Measurements from ENCODE around the gene FARP2.
"Not testable (repeated sequence)": the region's sequence is repeated elsewhere in the genome, so short reads cannot be mapped to it uniquely, and the experiment has no call there.

The FARP2 gene

DNA sequence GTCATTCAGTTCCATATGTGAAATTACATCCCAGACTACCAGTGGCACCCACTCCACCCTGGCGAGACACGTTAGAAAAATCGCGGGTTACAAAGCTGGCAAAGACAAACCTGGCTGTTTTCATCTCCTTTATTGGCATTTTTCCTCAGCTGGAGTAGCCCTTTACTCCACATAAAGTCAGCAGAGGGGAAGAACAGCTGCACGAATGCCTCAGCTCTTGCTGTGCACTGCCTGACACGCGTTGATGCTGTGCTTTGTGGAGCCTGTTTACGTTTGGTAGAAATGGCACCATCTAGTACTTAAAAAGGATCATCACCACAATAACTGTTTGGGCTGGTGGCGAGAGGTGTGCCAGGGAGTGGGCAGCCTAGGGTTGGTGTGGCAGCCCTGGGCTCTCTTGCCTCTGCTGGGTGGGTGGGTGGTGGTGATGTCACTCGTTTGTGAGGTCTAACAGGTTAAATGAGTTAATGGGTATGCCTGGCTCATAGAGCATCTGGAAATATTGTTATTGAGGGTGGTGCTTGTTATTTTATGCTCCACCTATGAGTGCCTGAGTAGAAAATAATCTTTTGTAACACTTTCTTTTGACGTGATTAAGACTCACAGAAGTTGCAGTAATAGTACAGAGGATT lies 16.4 kb downstream of the FARP2 start:
- Histone ChIP-seq H3F3A (ENCODE audit: low read depth) (no peaks in the 10 kb centered on the region), H3K79me2 (ENCODE audit: insufficient read depth, low read length) (no peaks in the 10 kb centered on the region; the same call in 1 of the 2 replicates), H3K4me3 (ENCODE audit: low read length, poor library complexity, severe bottlenecking) (no peak overlapping the region), H4K20me1 (ENCODE audit: insufficient read depth, low read length, poor library complexity, severe bottlenecking) (no peaks in the 10 kb centered on the region), H2AFZ (ENCODE audit: low read length) (no peak overlapping the region), H3K4me2 (ENCODE audit: low read depth, low read length, poor library complexity, severe bottlenecking) (no peak overlapping the region), H3K4me1 (ENCODE audit: insufficient read depth, low read length, poor library complexity, severe bottlenecking) (no peaks in the 10 kb centered on the region), H3K9ac (ENCODE audit: low read depth, low read length, poor library complexity, severe bottlenecking) (no peak overlapping the region), H3K9me3 (ENCODE audit: insufficient read depth, low read depth, low read length) (no peaks in the 10 kb centered on the region), H3K27me3 (ENCODE audit: insufficient read depth, low read length, poor library complexity, severe bottlenecking) (no peaks in the 10 kb centered on the region), H3K36me3 (ENCODE audit: insufficient read depth, low read length) (peaks cover 4% of the 10 kb centered on the region; the same call in 1 of the 2 replicates), H3K9me2 (replicated peaks; ENCODE audit: low read depth, low read length) (no peaks in the 10 kb centered on the region)
- TF ChIP-seq EZH2phosphoT487 (IDR thresholded peaks at IDR 0.05; ENCODE audit: borderline replicate concordance): no peak
- TF ChIP-seq, protein P1, sequence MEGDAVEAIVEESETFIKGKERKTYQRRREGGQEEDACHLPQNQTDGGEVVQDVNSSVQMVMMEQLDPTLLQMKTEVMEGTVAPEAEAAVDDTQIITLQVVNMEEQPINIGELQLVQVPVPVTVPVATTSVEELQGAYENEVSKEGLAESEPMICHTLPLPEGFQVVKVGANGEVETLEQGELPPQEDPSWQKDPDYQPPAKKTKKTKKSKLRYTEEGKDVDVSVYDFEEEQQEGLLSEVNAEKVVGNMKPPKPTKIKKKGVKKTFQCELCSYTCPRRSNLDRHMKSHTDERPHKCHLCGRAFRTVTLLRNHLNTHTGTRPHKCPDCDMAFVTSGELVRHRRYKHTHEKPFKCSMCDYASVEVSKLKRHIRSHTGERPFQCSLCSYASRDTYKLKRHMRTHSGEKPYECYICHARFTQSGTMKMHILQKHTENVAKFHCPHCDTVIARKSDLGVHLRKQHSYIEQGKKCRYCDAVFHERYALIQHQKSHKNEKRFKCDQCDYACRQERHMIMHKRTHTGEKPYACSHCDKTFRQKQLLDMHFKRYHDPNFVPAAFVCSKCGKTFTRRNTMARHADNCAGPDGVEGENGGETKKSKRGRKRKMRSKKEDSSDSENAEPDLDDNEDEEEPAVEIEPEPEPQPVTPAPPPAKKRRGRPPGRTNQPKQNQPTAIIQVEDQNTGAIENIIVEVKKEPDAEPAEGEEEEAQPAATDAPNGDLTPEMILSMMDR (conservative IDR thresholded peaks at IDR 0.05; ENCODE audit: low read length): no peak

DNA sequence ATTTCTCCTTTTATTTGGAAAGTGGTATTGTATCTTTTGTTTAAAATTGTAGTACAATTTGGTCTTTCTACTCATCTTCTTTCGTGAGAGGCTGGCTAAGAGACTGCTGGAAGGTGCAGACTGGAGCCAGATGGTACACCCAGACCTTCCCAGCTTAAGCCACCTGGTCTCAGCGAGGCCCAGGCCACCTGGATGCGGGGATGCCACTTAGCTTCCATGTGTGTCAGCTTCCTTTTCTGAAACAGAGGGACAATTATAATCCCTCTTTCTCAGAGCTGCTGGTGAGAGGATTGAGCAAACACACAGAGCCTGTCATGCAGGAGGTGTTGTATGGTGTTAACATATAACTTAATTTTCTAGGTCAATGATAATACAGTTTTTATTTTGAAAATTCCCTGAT lies 17.4 kb downstream of the FARP2 start:
- no peak overlapping the region for H2AFZ ChIP-seq (ENCODE audit: low read length)
- no peaks in the 10 kb centered on the region for H3F3A ChIP-seq (ENCODE audit: low read depth)
- H3K9me3 ChIP-seq (ENCODE audit: insufficient read depth, low read depth, low read length): no peaks in the 10 kb centered on the region
- H3K36me3 ChIP-seq (ENCODE audit: insufficient read depth, low read length): peaks cover 4% of the 10 kb centered on the region; the same call in 1 of the 2 replicates
- no peak overlapping the region for H3K9ac ChIP-seq (ENCODE audit: low read depth, low read length, poor library complexity, severe bottlenecking)
- H4K20me1 ChIP-seq (ENCODE audit: insufficient read depth, low read length, poor library complexity, severe bottlenecking): no peaks in the 10 kb centered on the region
- H3K4me2 ChIP-seq (ENCODE audit: low read depth, low read length, poor library complexity, severe bottlenecking): no peak overlapping the region
- H3K4me1 ChIP-seq (ENCODE audit: insufficient read depth, low read length, poor library complexity, severe bottlenecking): no peaks in the 10 kb centered on the region
- H3K79me2 ChIP-seq (ENCODE audit: insufficient read depth, low read length): no peaks in the 10 kb centered on the region; the same call in 1 of the 2 replicates
- TF ChIP-seq, protein P1 (conservative IDR thresholded peaks at IDR 0.05; ENCODE audit: low read length): no peak
- no peak for TF ChIP-seq EZH2phosphoT487 (IDR thresholded peaks at IDR 0.05; ENCODE audit: borderline replicate concordance)
- no peak overlapping the region for H3K4me3 ChIP-seq (ENCODE audit: low read length, poor library complexity, severe bottlenecking)
- H3K27me3 ChIP-seq (ENCODE audit: insufficient read depth, low read length, poor library complexity, severe bottlenecking): no peaks in the 10 kb centered on the region
- H3K9me2 ChIP-seq (replicated peaks; ENCODE audit: low read depth, low read length): no peaks in the 10 kb centered on the region

DNA sequence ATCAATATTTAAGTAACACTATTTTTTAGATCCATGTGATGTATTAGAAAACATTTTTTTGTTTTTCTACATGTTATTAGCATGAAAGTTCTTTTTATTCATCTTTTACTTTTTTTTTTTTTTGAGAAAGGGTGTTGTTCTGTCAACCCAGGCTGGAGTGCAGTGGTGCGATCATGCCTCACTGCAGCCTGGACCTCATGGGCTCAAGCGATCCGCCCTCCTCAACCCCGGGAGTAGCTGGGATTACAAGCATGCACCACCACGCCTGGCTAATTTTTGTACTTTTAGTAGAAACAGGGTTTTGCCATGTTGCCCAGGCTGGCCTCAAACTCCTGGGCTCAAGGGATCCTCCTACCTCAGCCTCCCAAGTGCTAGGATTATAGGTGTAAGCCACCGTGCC lies 17.8 kb downstream of the FARP2 start:
- H3K79me2 ChIP-seq (ENCODE audit: insufficient read depth, low read length): not testable (repeated sequence)

DNA sequence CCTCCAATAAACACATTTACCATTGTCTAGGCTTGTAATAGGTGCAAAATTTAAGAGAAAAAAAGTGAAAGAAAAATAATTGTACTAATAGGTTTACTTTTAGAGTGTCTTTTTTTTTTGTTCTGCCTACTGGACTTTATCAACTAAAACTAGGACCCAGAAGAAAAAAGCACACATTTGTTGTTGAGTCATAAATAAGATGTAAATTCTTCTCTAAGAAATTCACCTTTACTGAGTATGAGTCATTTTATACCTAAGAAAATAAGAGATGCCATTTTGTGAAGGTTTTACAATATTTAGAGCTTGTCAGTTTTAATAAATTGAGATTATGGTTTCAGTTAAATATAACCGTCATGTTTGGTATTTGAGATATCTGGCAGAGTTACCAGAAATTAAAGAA lies 19.2 kb downstream of the FARP2 start:
- Histone ChIP-seq H2AFZ (ENCODE audit: low read length) (no peak overlapping the region), H3K4me3 (ENCODE audit: low read length, poor library complexity, severe bottlenecking) (no peak overlapping the region), H3K9ac (ENCODE audit: low read depth, low read length, poor library complexity, severe bottlenecking) (no peak overlapping the region), H3F3A (ENCODE audit: low read depth) (no peaks in the 10 kb centered on the region), H3K27me3 (ENCODE audit: insufficient read depth, low read length, poor library complexity, severe bottlenecking) (no peaks in the 10 kb centered on the region), H3K4me1 (ENCODE audit: insufficient read depth, low read length, poor library complexity, severe bottlenecking) (no peaks in the 10 kb centered on the region), H3K4me2 (ENCODE audit: low read depth, low read length, poor library complexity, severe bottlenecking) (no peak overlapping the region), H3K36me3 (ENCODE audit: insufficient read depth, low read length) (peaks cover 4% of the 10 kb centered on the region; the same call in 1 of the 2 replicates), H3K9me2 (replicated peaks; ENCODE audit: low read depth, low read length) (no peaks in the 10 kb centered on the region), H4K20me1 (ENCODE audit: insufficient read depth, low read length, poor library complexity, severe bottlenecking) (no peaks in the 10 kb centered on the region), H3K9me3 (ENCODE audit: insufficient read depth, low read depth, low read length) (no peaks in the 10 kb centered on the region), H3K79me2 (ENCODE audit: insufficient read depth, low read length) (no peaks in the 10 kb centered on the region)
- no peak for TF ChIP-seq EZH2phosphoT487 (IDR thresholded peaks at IDR 0.05; ENCODE audit: borderline replicate concordance)
- TF ChIP-seq, protein P1 (conservative IDR thresholded peaks at IDR 0.05; ENCODE audit: low read length): no peak

More for the DNA sequence above, 17.8 kb downstream of the FARP2 start:
- not testable (repeated sequence) for H4K20me1 ChIP-seq (ENCODE audit: insufficient read depth, low read length, poor library complexity, severe bottlenecking); H3K9me3 ChIP-seq (ENCODE audit: insufficient read depth, low read depth, low read length); H3K4me2 ChIP-seq (ENCODE audit: low read depth, low read length, poor library complexity, severe bottlenecking); H3K4me1 ChIP-seq (ENCODE audit: insufficient read depth, low read length, poor library complexity, severe bottlenecking); H3K27me3 ChIP-seq (ENCODE audit: insufficient read depth, low read length, poor library complexity, severe bottlenecking); H3K36me3 ChIP-seq (ENCODE audit: insufficient read depth, low read length); H2AFZ ChIP-seq (ENCODE audit: low read length); H3F3A ChIP-seq (ENCODE audit: low read depth); H3K9ac ChIP-seq (ENCODE audit: low read depth, low read length, poor library complexity, severe bottlenecking); H3K4me3 ChIP-seq (ENCODE audit: low read length, poor library complexity, severe bottlenecking); H3K9me2 ChIP-seq (replicated peaks; ENCODE audit: low read depth, low read length)

All from Loucy (cell line).